ENCODE measurements around the gene SMIM29. TPM values are rescaled to one million over a fixed set of nuclear protein-coding genes. Genes with fewer than 3 reads are reported as not detected.
"Not testable (repeated sequence)": the region's sequence is repeated elsewhere in the genome, so short reads cannot be mapped to it uniquely, and the experiment has no call there.

SMIM29 gene
- total and polyA plus RNA-seq, 5 donors, result 17.0 to 34.8 (median 23.9) TPM

DNA sequence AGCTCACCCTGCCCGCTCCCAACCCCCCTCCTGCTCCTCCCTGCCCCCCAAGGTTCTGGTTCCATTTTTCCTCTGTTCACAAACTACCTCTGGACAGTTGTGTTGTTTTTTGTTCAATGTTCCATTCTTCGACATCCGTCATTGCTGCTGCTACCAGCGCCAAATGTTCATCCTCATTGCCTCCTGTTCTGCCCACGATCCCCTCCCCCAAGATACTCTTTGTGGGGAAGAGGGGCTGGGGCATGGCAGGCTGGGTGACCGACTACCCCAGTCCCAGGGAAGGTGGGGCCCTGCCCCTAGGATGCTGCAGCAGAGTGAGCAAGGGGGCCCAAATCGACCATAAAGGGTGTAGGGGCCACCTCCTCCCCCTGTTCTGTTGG, 3.1 kb downstream of the SMIM29 start:
- intact Hi-C loops (cut with DNase I), result loop anchor here in 2 of 4 donors (5.0 kb wide), 2 partner anchors 147 to 172 kb away; partner anchors contain the start of gene NUDT3 (in 1 of the 2)
- H3K27ac ChIP-seq (ENCODE audit: low read length); H3K4me3 ChIP-seq (ENCODE audit: low read length); H3K9me3 ChIP-seq (ENCODE audit: control insufficient read depth, low read length); H3K4me1 ChIP-seq (ENCODE audit: control insufficient read depth, insufficient read depth, low read length); ATAC-seq; H3K27me3 ChIP-seq (ENCODE audit: control insufficient read depth, insufficient read depth); DNase-seq: not testable (repeated sequence)
- 78% methylated on average over 7 of the region's 7 CpGs for WGBS

DNA sequence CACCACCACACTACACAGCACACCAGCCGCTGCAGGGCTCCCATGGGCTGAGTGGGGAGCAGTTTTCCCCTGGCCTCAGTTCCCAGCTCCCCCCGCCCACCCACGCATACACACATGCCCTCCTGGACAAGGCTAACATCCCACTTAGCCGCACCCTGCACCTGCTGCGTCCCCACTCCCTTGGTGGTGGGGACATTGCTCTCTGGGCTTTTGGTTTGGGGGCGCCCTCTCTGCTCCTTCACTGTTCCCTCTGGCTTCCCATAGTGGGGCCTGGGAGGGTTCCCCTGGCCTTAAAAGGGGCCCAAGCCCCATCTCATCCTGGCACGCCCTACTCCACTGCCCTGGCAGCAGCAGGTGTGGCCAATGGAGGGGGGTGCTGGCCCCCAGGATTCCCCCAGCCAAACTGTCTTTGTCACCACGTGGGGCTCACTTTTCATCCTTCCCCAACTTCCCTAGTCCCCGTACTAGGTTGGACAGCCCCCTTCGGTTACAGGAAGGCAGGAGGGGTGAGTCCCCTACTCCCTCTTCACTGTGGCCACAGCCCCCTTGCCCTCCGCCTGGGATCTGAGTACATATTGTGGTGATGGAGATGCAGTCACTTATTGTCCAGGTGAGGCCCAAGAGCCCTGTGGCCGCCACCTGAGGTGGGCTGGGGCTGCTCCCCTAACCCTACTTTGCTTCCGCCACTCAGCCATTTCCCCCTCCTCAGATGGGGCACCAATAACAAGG, 3.6 kb downstream of the SMIM29 start:
- H3K27me3 ChIP-seq (ENCODE audit: control insufficient read depth, insufficient read depth); H3K9me3 ChIP-seq (ENCODE audit: control insufficient read depth, low read length); DNase-seq; H3K4me3 ChIP-seq (ENCODE audit: low read length); H3K27ac ChIP-seq (ENCODE audit: low read length); ATAC-seq; H3K4me1 ChIP-seq (ENCODE audit: control insufficient read depth, insufficient read depth, low read length): not testable (repeated sequence)
- 83% methylated on average over 13 of the region's 13 CpGs for WGBS
- intact Hi-C loops (cut with DNase I), result loop anchor here in 2 of 4 donors (5.0 kb wide), 2 partner anchors 147 to 172 kb away; partner anchors contain the start of gene NUDT3 (in 1 of the 2)

DNA sequence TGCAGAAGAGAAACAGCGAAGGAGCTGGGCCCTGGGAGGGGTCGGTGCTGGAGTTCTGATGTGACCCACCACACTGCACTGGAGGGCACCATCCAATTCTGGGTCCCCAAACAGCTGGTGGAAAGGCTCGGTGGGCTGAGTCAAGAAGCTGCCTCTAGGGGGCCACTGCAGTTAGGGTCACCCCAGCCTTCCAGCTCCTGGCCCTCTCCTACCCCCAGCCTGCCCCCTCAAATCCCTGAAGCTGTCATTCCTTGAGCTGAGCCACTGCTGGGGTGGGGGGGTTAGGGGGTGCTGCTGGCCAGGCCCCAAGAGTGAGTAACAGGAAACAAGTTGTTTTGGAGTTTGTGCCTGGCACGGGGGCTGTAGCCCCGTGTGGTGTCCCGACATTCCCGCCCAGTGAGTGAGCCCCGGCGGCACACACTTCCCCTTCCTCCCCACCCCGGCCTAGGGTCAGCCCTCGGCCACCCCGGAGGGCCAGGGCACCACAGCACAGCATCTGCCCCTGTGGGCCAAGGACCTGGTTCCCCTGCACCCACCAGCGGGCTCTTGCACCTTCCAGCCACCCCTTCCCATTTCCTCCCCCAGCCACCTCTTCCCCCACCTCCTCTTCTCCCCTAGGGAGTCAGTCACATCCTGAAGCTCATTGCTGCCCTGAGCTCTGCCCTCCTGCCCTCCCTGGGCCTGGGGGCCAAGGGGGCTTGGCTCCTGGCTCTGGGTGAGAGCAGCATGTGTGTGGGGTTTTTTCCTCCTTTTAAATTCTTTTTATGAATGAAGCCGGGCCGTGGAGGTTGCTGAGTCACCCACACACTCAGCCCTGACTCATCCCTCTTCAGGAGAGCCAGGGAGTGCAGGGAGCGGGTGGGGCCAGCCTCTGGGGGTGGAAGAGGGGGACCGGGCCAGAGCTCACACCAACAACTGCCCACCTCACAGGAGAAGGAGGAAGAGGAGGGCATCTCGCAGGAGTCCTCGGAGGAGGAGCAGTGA, 4.6 kb downstream of the SMIM29 start:
- Histone ChIP-seq H3K27ac (ENCODE audit: low read length) (no peak overlapping the region), H3K27me3 (ENCODE audit: control insufficient read depth, insufficient read depth) (no peaks in the 10 kb centered on the region), H3K9me3 (ENCODE audit: control insufficient read depth, low read length) (no peaks in the 10 kb centered on the region), H3K4me1 (ENCODE audit: control insufficient read depth, insufficient read depth, low read length) (peaks cover 2% of the 10 kb centered on the region), H3K4me3 (ENCODE audit: low read length) (no peak overlapping the region)
- ATAC-seq (peak; percentile 10 to 69), DNase-seq (peak; percentile 75 to 82 (median 80))
- intact Hi-C loops (cut with DNase I), result no loop called here
- WGBS, result 32% methylated on average over 19 of the region's 19 CpGs

DNA sequence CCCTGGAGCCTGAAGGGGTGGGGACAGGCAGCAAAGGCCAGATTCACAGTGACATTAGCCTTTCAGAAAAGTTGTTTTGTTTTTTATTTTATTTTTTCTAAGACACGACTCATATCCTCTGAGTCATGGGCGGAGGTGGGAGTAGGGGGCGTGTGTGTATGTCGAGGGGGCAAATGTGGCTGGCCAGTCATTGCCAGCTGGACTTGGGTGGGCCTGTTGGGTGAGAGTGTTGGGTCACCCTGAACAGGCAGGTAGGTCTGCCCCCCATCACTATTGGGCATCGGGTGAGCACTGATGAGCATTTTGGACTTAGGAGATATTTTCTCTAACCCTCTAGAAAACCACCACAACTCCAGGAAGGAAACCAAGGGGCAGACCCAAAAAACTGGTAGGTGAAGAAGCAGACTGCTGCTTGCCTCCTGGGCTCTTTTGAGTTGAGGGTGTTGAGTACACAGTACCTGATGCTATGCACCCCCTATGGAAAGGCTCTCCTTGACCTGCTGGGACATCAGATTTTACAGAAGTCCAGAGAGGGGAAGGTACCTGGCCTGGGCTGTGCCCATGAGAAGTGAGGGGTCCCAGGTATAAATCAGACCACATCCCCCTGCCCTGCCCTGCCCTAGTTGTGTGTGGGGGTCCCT, 5.6 kb downstream of the SMIM29 start:
- no peaks in the 10 kb centered on the region for H3K9me3 ChIP-seq (ENCODE audit: control insufficient read depth, low read length)
- DNase-seq (no peak), ATAC-seq (no peak)
- no peak overlapping the region for H3K4me3 ChIP-seq (ENCODE audit: low read length)
- peaks cover 2% of the 10 kb centered on the region for H3K4me1 ChIP-seq (ENCODE audit: control insufficient read depth, insufficient read depth, low read length)
- no peak overlapping the region for H3K27ac ChIP-seq (ENCODE audit: low read length)
- no peaks in the 10 kb centered on the region for H3K27me3 ChIP-seq (ENCODE audit: control insufficient read depth, insufficient read depth)
- intact Hi-C loops (cut with DNase I), result no loop called here
- WGBS, result 68% methylated on average over 5 of the region's 5 CpGs

DNA sequence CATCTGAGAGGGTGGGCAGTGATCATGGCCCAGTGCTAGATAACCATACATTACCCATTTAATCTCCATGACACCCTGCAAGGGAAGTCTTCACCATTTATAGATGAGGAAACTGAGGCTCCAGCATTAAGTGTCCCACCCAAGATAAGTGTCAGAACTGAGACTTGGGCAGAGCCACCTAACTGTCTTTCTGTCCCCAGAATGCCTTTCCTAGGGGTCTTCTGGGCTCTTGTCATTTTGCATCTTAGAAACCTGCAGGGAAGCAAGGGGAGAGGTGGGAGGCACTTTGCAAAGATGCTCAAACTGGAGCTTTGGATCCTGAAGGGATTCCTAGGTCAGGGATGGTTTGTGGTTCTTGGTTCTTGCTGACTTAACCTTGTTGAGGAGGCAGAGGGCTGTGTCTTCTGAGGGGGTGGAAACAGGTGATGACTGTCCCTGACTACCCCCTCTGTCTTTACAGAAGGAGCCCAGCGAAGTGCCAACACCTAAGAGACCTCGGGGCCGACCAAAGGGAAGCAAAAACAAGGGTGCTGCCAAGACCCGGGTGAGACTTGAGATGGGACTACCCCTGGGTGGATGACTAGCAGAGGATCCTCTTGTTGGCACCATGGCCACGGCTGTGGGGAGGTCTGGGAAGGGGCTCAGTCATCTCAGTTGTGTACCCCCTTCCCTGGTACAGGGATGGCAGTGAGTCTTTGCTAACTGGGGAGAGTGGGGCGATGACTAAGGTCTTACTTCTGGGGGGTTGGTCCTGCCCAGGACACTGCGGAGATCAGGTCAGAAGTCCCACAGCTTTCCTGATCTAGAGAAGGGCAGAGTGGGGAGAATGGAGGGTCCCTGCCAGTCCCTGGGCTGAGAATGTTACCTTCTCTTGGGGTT, 6.3 kb downstream of the SMIM29 start:
- ATAC-seq, result no peak
- Histone ChIP-seq H3K27ac (ENCODE audit: low read length) (no peak overlapping the region), H3K27me3 (ENCODE audit: control insufficient read depth, insufficient read depth) (no peaks in the 10 kb centered on the region), H3K4me3 (ENCODE audit: low read length) (no peak overlapping the region), H3K4me1 (ENCODE audit: control insufficient read depth, insufficient read depth, low read length) (no peaks in the 10 kb centered on the region), H3K9me3 (ENCODE audit: control insufficient read depth, low read length) (no peaks in the 10 kb centered on the region)
- intact Hi-C loops (cut with DNase I), result no loop called here
- DNase-seq, result no peak
- WGBS, result 87% methylated on average over 7 of the region's 7 CpGs

DNA sequence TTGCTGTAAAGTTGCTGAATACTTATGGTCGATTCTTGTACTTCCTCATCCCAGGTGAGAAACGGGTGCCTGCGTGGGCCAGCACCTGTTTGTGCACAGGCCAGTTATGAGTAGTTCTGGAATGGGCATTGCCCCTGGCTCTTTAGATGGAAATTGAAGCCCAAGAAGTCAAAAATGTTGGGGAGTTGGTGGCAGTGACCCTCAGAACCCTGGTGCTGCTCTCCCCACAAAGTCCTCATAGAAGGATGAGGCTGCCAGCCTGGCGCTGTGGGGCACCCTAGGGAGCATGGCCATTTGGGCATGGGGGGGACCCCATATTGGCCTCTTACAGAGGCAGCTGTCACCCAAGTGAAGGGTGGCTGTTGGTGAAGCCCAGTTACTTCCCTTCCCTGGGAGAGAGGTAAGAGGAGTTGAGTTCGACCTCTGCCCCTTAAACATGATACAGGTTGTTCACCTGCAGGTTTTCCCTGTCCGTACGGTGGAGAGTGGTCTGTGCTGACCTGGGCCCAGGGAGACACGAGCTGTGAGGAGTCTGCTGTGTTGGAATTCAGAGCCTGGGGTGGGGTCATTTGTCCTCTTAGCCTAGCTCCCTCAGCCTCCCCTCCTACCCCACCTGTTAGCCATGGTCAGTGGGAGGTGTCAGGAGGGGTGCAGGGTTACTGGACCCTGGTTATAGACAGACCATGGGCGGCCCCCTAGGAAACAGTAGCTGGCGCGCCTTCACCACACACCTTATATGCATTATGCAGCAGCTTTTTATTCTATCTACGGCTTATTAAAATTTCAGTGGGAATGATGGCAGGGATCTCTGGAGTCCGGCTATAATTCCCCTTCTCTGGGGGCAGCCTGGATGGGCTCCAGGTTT, 7.2 kb downstream of the SMIM29 start:
- H3K4me1 ChIP-seq (ENCODE audit: control insufficient read depth, insufficient read depth, low read length), result no peaks in the 10 kb centered on the region
- H3K9me3 ChIP-seq (ENCODE audit: control insufficient read depth, low read length), result no peaks in the 10 kb centered on the region
- DNase-seq (no peak), ATAC-seq (no peak)
- H3K27ac ChIP-seq (ENCODE audit: low read length), result no peak overlapping the region
- intact Hi-C loops (cut with DNase I), result no loop called here
- 92% methylated on average over 13 of the region's 13 CpGs for WGBS
- H3K27me3 ChIP-seq (ENCODE audit: control insufficient read depth, insufficient read depth), result no peaks in the 10 kb centered on the region
- no peak overlapping the region for H3K4me3 ChIP-seq (ENCODE audit: low read length)

DNA sequence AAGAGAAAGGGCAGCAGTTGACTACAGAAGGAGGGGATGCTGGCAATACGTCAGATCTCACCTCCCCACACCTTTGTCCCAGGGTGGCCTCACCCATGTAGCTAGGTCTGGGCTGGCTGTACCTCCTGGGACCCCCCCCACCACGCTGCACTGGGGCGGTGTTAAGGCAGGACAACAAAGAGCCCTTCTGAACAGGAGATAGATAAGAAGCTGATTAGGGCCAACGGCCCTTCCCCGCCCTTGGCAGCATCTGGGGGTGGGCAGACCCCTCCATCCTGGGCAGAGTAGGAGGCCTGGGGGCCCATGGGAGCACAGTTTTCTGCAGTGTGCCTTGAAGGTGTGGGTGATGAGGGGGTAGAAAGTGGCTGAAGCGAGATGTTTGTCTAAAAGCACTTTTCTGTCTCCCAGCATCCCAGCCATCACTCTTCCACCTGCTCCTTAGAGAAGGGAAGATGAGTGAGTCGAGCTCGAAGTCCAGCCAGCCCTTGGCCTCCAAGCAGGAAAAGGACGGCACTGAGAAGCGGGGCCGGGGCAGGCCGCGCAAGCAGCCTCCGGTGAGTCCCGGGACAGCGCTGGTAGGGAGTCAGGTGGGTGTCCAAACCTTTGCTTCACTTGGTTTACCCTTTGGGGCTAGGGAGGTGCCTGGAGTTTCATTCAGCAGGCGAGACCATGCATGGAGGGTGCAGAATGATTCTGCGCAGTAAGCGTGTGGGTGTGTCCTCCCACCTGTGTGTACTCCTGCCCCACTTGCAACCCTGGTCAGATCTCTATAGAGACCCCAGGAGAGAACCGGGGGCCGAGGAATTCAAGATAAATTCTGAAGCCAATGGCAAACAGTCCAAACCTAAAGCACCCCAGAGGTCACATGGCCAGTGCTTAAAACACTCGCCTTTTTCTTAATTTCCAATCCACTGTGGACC, 8.2 kb downstream of the SMIM29 start:
- no peak for DNase-seq
- intact Hi-C loops (cut with DNase I), result no loop called here
- ATAC-seq, result no peak

DNA sequence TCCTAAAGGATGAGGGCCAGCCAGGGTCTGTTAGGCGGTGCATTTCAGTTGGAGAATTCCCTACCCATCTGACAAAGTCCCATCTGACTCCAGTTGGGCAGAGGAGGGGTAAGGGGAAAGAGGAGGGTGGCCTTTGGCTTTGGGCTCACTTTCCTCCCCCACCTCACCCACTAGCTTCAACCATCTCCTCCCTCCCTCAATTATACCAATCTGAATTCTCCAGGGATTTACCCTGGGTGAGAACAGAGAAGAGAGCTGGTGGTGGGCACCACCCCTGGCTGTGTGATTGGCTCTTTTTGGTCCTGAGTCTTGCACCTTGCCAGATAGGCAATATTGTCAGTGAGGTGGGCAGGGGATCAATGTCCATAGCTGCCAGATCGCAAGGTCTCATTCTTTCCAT, 8.9 kb downstream of the SMIM29 start:
- 94% methylated on average over 2 of the region's 2 CpGs for WGBS
- ATAC-seq (no peak), DNase-seq (no peak)
- intact Hi-C loops (cut with DNase I), result loop anchor here in 1 of 4 donors (5.0 kb wide), 1 partner anchor 43 kb away; no protein-coding TSS in a partner anchor
- H3K27me3 ChIP-seq (ENCODE audit: control insufficient read depth, insufficient read depth), result no peaks in the 10 kb centered on the region
- no peaks in the 10 kb centered on the region for H3K9me3 ChIP-seq (ENCODE audit: control insufficient read depth, low read length)
- no peak overlapping the region for H3K4me3 ChIP-seq (ENCODE audit: low read length)
- no peak overlapping the region for H3K27ac ChIP-seq (ENCODE audit: low read length)
- peaks cover 2% of the 10 kb centered on the region for H3K4me1 ChIP-seq (ENCODE audit: control insufficient read depth, insufficient read depth, low read length)

More for the DNA sequence above, 8.2 kb downstream of the SMIM29 start:
- Histone ChIP-seq H3K9me3 (ENCODE audit: control insufficient read depth, low read length) (no peaks in the 10 kb centered on the region), H3K27me3 (ENCODE audit: control insufficient read depth, insufficient read depth) (no peaks in the 10 kb centered on the region), H3K27ac (ENCODE audit: low read length) (no peak overlapping the region), H3K4me3 (ENCODE audit: low read length) (no peak overlapping the region), H3K4me1 (ENCODE audit: control insufficient read depth, insufficient read depth, low read length) (peaks cover 2% of the 10 kb centered on the region)
- 89% methylated on average over 22 of the region's 22 CpGs for WGBS

DNA sequence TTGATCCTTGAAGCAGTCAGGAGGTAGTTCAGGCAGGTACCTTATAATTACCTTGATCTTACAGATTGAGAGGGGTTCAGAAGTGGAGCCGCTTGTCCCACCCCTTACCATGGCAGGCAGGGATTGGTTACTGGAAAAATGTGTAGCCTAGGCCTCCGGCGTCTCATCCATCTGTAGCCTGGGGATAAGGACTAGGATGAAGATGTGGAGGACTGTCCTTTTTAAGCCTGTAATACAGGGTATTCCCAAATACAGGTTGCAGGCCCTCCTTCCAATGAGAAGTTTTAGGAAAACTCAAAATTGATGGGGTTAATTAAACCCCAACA, 9.3 kb downstream of the SMIM29 start:
- Histone ChIP-seq H3K27me3 (ENCODE audit: control insufficient read depth, insufficient read depth) (no peaks in the 10 kb centered on the region), H3K4me3 (ENCODE audit: low read length) (no peak overlapping the region), H3K4me1 (ENCODE audit: control insufficient read depth, insufficient read depth, low read length) (peaks cover 2% of the 10 kb centered on the region), H3K9me3 (ENCODE audit: control insufficient read depth, low read length) (no peaks in the 10 kb centered on the region), H3K27ac (ENCODE audit: low read length) (no peak overlapping the region)
- intact Hi-C loops (cut with DNase I), result loop anchor here in 1 of 4 donors (5.0 kb wide), 1 partner anchor 42 kb away; no protein-coding TSS in a partner anchor
- DNase-seq (no peak), ATAC-seq (no peak)
- WGBS, result 94% methylated on average over 3 of the region's 3 CpGs

Measured in right cardiac atrium (tissue), 5 donors.